Activated B cell treated with CpG ODN at 0.5 μM for 24 hours (primary cell): ENCODE data around the gene TBC1D10A. TPM values are rescaled to one million over a fixed set of nuclear protein-coding genes. Genes with fewer than 3 reads are reported as not detected.

ENCODE experiments used
- ATAC-seq: fragments of 200-7000 bp; cut with Tn5 transposase; one replicate; pipeline ENCODE4 v1.10.0; 2021; ENCODE audit warnings: low read depth, mild to moderate bottlenecking, moderate library complexity
- CTCF ChIA-PET: fragments of 350-600 bp; sonication (Branson Sonifier 250); formaldehyde crosslinking; loops from one replicate; lab custom pipeline; 2021; ENCODE audit warnings: antibody characterized with exemption; lab: Charles Lee
- POLR2A ChIA-PET: fragments of 350-600 bp; sonication (Branson Sonifier 250); formaldehyde crosslinking; loops from one replicate; lab custom pipeline; 2021; ENCODE audit warnings: antibody characterized with exemption; lab: Charles Lee
- DNase-seq: peaks from one replicate; pipeline ENCODE4 v3.0.0; 2022
- H3K27ac Mint-ChIP-seq: one replicate; pipeline ENCODE4 v1.8.0; 2020; ENCODE audit warnings: mixed read lengths
- H3K27me3 Mint-ChIP-seq: one replicate; pipeline ENCODE4 v1.8.0; 2021; ENCODE audit warnings: mixed read lengths
- H3K36me3 Mint-ChIP-seq: one replicate; pipeline ENCODE4 v1.8.0; 2021; ENCODE audit warnings: low read depth, mixed read lengths
- H3K4me1 Mint-ChIP-seq: one replicate; pipeline ENCODE4 v1.8.0; 2021; ENCODE audit warnings: mixed read lengths
- H3K4me3 Mint-ChIP-seq: one replicate; pipeline ENCODE4 v1.8.0; 2020; ENCODE audit warnings: mild to moderate bottlenecking, mixed read lengths
- H3K9me3 Mint-ChIP-seq: one replicate; pipeline ENCODE4 v1.8.0; 2020; ENCODE audit warnings: mixed read lengths
- CTCF ChIP-seq: fragments of 200-600 bp; IDR thresholded peaks from one replicate; pipeline ENCODE4 v1.8.0; 2022; ENCODE audit warnings: antibody characterized with exemption, mild to moderate bottlenecking
- intact Hi-C: fragments of 100-400 bp; cut with micrococcal nuclease; formaldehyde crosslinking; loops from one replicate; pipeline ENCODE4 v1.15.1; 2024
- total RNA-seq: library from RNA; stranded (reverse); gene quantifications from 2 replicates; pipeline ENCODE4 v1.2.3, GENCODE V29; 2022

The TBC1D10A gene
- total RNA-seq, 1 donor from 2014 or later, result 20.4 TPM

GRCh38 chr22:30335236-30335635, 8.5 kb upstream of the TBC1D10A start:
- no peaks in the 10 kb centered on the region for H3K9me3 Mint-ChIP-seq
- ChIA-PET POLR2A (interaction anchor here (1.1 to 1.6 kb wide), 3 partner anchors 8 to 45 kb away, joined by 3 to 5 read pairs (median 5); partner anchors contain the start of genes SF3A1 and TBC1D10A), CTCF (interaction anchor here (1.0 to 1.1 kb wide), 2 partner anchors 8 to 48 kb away, joined by 3 read pairs; partner anchors contain the start of gene TBC1D10A)
- no peaks in the 10 kb centered on the region for H3K27me3 Mint-ChIP-seq
- no peak for TF ChIP-seq CTCF
- intact Hi-C loops, result no loop called here
- DNase-seq, result no peak
- H3K4me1 Mint-ChIP-seq, result no peaks in the 10 kb centered on the region
- H3K27ac Mint-ChIP-seq, result no peak overlapping the region
- ATAC-seq, result peak; percentile 25
- H3K36me3 Mint-ChIP-seq, result peaks cover 92% of the 10 kb centered on the region
- H3K4me3 Mint-ChIP-seq, result no peak overlapping the region

GRCh38 chr22:30334646-30335045, 7.9 kb upstream of the TBC1D10A start:
- H3K4me1 Mint-ChIP-seq, result no peaks in the 10 kb centered on the region
- intact Hi-C loops, result no loop called here
- no peaks in the 10 kb centered on the region for H3K9me3 Mint-ChIP-seq
- POLR2A ChIA-PET, result interaction anchor here (1.4 to 1.6 kb wide), 2 partner anchors 22 to 44 kb away, joined by 3 to 5 read pairs; partner anchors contain the start of gene SF3A1
- no peak for ATAC-seq
- peaks cover 90% of the 10 kb centered on the region for H3K36me3 Mint-ChIP-seq
- no peaks in the 10 kb centered on the region for H3K27me3 Mint-ChIP-seq
- CTCF ChIA-PET, result interaction anchor here (1.1 kb wide), 1 partner anchor 47 kb away, joined by 3 read pairs; no protein-coding TSS in a partner anchor
- no peak overlapping the region for H3K4me3 Mint-ChIP-seq
- H3K27ac Mint-ChIP-seq, result no peak overlapping the region
- DNase-seq, result no peak
- TF ChIP-seq CTCF, result no peak

GRCh38 chr22:30333707-30334087, 7.0 kb upstream of the TBC1D10A start:
- ATAC-seq (no peak), DNase-seq (no peak)
- intact Hi-C loops, result no loop called here
- no peak overlapping the region for H3K27ac Mint-ChIP-seq
- peaks cover 81% of the 10 kb centered on the region for H3K36me3 Mint-ChIP-seq
- no peaks in the 10 kb centered on the region for H3K4me1 Mint-ChIP-seq
- H3K4me3 Mint-ChIP-seq, result no peak overlapping the region
- H3K27me3 Mint-ChIP-seq, result no peaks in the 10 kb centered on the region
- no peak for TF ChIP-seq CTCF
- POLR2A ChIA-PET, result no interaction called here
- CTCF ChIA-PET, result no interaction called here
- no peaks in the 10 kb centered on the region for H3K9me3 Mint-ChIP-seq

- intact Hi-C loops, result no loop called here
- peaks cover 76% of the 10 kb centered on the region for H3K36me3 Mint-ChIP-seq
- DNase-seq (no peak), ATAC-seq (no peak)
- no peak overlapping the region for H3K4me3 Mint-ChIP-seq
- ChIA-PET CTCF (interaction anchor here (1.5 kb wide), 1 partner anchor 44 kb away, joined by 9 read pairs; the partner anchor contains the start of gene CASTOR1), POLR2A (no interaction called here)
- H3K4me1 Mint-ChIP-seq, result no peaks in the 10 kb centered on the region
- no peak for TF ChIP-seq CTCF
- H3K27ac Mint-ChIP-seq, result no peak overlapping the region
- no peaks in the 10 kb centered on the region for H3K27me3 Mint-ChIP-seq
- no peaks in the 10 kb centered on the region for H3K9me3 Mint-ChIP-seq
These were observed 6.4 kb upstream of the TBC1D10A start for GRCh38 chr22:30332994-30333706.

- Mint-ChIP-seq H3K27ac (no peak overlapping the region), H3K36me3 (peaks cover 70% of the 10 kb centered on the region), H3K4me3 (no peak overlapping the region), H3K27me3 (no peaks in the 10 kb centered on the region), H3K4me1 (peaks cover 5% of the 10 kb centered on the region), H3K9me3 (no peaks in the 10 kb centered on the region)
- DNase-seq (no peak), ATAC-seq (no peak)
- no peak for TF ChIP-seq CTCF
- CTCF ChIA-PET, result interaction anchor here (1.5 kb wide), 1 partner anchor 44 kb away, joined by 9 read pairs; the partner anchor contains the start of gene CASTOR1
- POLR2A ChIA-PET, result interaction anchor here (0.6 kb wide), 1 partner anchor 872 kb away, joined by 4 read pairs; no protein-coding TSS in a partner anchor
- intact Hi-C loops, result no loop called here
These were observed 5.8 kb upstream of the TBC1D10A start for GRCh38 chr22:30332551-30332950.
